ENCODE results near the gene DUSP28. TPM values are rescaled to one million over a fixed set of nuclear protein-coding genes. Genes with fewer than 3 reads are reported as not detected.
"Not testable (repeated sequence)": the region's sequence is repeated elsewhere in the genome, so short reads cannot be mapped to it uniquely, and the experiment has no call there.

Gene DUSP28
- total and polyA plus RNA-seq, 12 donors = 4.9 to 22.2 (median 8.5) TPM

DNA sequence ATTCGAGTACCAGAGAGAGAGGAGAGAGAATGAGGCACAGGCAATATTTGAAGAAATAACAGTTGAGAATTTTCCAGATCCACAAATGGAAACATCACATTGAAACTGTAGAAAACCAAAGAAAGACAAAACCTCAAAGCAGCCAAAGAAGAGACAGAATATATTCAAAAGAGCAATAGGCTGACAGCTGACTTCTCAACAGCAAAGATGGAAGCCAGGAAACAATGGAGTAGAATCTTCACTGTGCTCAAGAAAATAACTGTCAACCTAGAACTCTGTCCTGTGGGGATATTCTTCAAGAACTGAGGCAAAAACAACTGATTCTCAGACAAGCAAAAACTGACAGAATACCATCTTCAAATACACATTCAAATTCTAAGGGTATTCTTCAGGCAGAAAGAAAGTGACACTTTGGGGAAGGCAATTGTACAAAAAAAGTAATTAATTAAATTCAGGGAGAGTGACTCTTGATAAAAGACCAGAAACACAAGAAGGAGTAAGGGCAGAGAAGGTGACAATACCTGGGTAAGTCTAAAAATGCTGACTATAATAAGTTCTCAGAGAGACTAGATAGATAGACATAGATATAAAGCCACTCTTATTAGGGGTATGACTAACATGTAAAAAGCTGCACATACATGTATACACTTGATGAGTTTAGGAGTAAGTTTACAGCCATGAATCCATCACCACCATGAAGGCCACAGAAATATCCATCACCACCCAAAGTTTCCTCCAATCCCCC, 28.0 kb upstream of the DUSP28 start:
- Histone ChIP-seq H3K4me3 (no peak overlapping the region), H3K36me3 (replicated peaks in 1 of 2) (no peaks in the 10 kb centered on the region), H3K27ac (no peak overlapping the region), H3K9me3 (replicated peaks in 1 of 3) (peaks cover 0 to 22% (median 0%) of the 10 kb centered on the region in 3 donors), H3K4me1 (replicated peaks in 1 of 2) (no peaks in the 10 kb centered on the region), H3K27me3 (no peaks in the 10 kb centered on the region)
- no peak for DNase-seq
- TF ChIP-seq, protein P1, sequence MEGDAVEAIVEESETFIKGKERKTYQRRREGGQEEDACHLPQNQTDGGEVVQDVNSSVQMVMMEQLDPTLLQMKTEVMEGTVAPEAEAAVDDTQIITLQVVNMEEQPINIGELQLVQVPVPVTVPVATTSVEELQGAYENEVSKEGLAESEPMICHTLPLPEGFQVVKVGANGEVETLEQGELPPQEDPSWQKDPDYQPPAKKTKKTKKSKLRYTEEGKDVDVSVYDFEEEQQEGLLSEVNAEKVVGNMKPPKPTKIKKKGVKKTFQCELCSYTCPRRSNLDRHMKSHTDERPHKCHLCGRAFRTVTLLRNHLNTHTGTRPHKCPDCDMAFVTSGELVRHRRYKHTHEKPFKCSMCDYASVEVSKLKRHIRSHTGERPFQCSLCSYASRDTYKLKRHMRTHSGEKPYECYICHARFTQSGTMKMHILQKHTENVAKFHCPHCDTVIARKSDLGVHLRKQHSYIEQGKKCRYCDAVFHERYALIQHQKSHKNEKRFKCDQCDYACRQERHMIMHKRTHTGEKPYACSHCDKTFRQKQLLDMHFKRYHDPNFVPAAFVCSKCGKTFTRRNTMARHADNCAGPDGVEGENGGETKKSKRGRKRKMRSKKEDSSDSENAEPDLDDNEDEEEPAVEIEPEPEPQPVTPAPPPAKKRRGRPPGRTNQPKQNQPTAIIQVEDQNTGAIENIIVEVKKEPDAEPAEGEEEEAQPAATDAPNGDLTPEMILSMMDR (IDR thresholded peaks at IDR 0.05) = no peak
- no peak for TF ChIP-seq POLR2A (IDR thresholded peaks at IDR 0.05)
- WGBS, 4 donors = 87 to 100% (median 96%) methylated on average over 1 of the region's 1 CpG
- intact Hi-C loops (cut with DNase I) = no loop called here

DNA sequence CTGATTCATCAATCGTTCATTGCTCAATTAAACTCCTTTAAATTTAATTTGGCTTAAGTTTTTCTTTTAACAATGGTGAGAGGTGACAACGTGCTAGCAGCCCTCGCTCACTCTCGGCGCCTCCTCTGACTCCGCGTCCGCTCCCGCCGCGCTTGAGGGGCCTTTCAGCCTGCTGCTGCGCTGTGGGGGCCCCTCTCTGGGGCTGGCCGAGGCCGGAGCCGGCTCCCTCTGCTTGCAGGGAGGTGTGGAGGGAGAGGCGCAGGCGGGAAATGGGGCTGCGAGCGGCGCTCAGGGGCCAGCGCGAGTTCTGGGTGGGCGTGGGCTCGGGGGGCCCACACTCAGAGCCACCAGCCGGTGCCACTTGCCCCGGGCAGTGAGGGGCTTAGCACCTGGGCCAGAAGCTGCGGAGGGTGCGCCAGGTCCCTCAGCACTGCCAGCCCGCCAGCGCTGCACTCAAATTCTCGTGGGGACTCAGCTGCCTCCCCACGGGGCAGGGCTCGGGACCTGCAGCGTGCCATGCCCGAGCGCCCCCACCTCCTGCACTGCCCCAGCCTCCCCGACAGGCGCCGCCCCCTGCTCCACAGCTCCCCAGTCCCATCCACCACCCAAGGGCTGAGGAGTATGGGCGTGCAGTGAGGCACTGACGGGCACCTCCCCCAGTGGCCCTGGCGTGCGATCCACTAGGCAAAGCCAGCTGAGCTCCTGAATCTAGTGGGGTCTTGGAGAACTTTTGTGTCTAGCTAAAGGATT, 22.0 kb upstream of the DUSP28 start:
- intact Hi-C loops (cut with DNase I) = no loop called here
- no peak for TF ChIP-seq POLR2A (IDR thresholded peaks at IDR 0.05)
- TF ChIP-seq, protein P1 (IDR thresholded peaks at IDR 0.05) = no peak
- DNase-seq = peak in 1 of 7 donors; percentile 7
- no peaks in the 10 kb centered on the region for H3K27me3 ChIP-seq
- no peaks in the 10 kb centered on the region for H3K36me3 ChIP-seq (replicated peaks in 1 of 2)
- H3K4me1 ChIP-seq (replicated peaks in 1 of 2) = no peaks in the 10 kb centered on the region
- no peak overlapping the region for H3K27ac ChIP-seq
- WGBS, 4 donors = 92 to 98% (median 96%) methylated on average over 25 to 43 of the region's 43 CpGs
- H3K9me3 ChIP-seq (replicated peaks in 1 of 3) = no peaks in the 10 kb centered on the region
- H3K4me3 ChIP-seq = no peak overlapping the region

DNA sequence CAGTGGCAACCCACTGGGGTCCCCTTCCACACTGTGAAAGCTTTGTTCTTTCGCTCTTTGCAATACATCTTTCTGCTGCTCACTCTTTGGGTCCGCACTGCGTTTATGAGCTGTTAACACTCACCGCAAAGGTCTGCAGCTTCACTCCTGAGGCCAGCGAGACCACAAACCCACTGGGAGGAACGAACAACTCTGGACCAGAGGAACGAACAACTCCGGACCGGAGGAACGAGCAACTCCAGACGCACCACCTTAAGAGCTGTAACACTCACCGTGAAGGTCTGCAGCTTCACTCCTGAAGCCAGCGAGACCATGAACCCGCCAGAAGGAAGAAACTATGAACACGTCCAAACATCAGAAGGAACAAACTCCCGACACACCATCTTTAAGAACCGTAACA, 21.1 kb upstream of the DUSP28 start:
- DNase-seq; intact Hi-C loops (cut with DNase I); H3K27me3 ChIP-seq; H3K4me3 ChIP-seq; H3K4me1 ChIP-seq (replicated peaks in 1 of 2); H3K27ac ChIP-seq; H3K36me3 ChIP-seq (replicated peaks in 1 of 2); H3K9me3 ChIP-seq (replicated peaks in 1 of 3): not testable (repeated sequence)
- 96 to 97% (median 97%) methylated on average over 17 of the region's 17 CpGs for WGBS, 4 donors

DNA sequence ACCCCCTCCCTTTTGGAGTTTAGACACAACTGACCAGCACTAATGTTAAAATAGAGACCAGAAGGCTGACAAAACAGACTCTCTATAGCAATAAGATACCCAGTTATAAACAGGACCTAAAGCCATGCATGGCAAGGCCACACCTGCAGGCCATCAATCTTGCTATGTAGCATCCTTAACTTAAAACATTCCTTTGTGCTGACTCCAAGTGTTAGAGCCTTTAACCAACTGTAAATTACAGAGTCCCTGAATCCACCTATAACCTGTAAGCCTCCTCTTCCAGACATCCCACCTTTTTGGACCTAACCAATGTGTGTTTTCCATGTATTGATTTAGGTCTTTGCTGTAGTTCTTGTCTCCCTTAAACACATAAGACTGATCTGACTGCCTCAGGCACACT, 20.3 kb upstream of the DUSP28 start:
- intact Hi-C loops (cut with DNase I) = no loop called here
- no peaks in the 10 kb centered on the region for H3K36me3 ChIP-seq (replicated peaks in 1 of 2)
- TF ChIP-seq, protein P1 (IDR thresholded peaks at IDR 0.05) = no peak
- no peak for TF ChIP-seq POLR2A (IDR thresholded peaks at IDR 0.05)
- H3K4me3 ChIP-seq = no peak overlapping the region
- no peak overlapping the region for H3K27ac ChIP-seq
- no peaks in the 10 kb centered on the region for H3K9me3 ChIP-seq (replicated peaks in 1 of 3)
- H3K27me3 ChIP-seq = no peaks in the 10 kb centered on the region
- H3K4me1 ChIP-seq (replicated peaks in 1 of 2) = no peaks in the 10 kb centered on the region
- DNase-seq = no peak
